GM12864 (cell line): ENCODE results near the gene ALG11.

ENCODE experiments used
- DNase-seq: peaks from one replicate; pipeline ENCODE4 v3.0.0-alpha.2; 2011; ENCODE audit warnings: low read depth
- H3K4me3 ChIP-seq: 2 replicates; pipeline ENCODE4 v1.5.1; 2011; ENCODE audit warnings: mild to moderate bottlenecking, low read depth, low read length, control low read depth
- CTCF ChIP-seq: IDR thresholded peaks from 2 replicates; pipeline ENCODE4 v1.5.1; 2011; ENCODE audit warnings: low read depth, mild to moderate bottlenecking, moderate library complexity, low read length, control low read depth, inconsistent platforms; ENCODE audit errors: missing control alignments

The ALG11 gene

GRCh38 chr13:52004511-52005170 lies 7.6 kb upstream of the ALG11 start:
- no peak for TF ChIP-seq CTCF
- no peak for DNase-seq
- H3K4me3 ChIP-seq = no peak overlapping the region

DNA sequence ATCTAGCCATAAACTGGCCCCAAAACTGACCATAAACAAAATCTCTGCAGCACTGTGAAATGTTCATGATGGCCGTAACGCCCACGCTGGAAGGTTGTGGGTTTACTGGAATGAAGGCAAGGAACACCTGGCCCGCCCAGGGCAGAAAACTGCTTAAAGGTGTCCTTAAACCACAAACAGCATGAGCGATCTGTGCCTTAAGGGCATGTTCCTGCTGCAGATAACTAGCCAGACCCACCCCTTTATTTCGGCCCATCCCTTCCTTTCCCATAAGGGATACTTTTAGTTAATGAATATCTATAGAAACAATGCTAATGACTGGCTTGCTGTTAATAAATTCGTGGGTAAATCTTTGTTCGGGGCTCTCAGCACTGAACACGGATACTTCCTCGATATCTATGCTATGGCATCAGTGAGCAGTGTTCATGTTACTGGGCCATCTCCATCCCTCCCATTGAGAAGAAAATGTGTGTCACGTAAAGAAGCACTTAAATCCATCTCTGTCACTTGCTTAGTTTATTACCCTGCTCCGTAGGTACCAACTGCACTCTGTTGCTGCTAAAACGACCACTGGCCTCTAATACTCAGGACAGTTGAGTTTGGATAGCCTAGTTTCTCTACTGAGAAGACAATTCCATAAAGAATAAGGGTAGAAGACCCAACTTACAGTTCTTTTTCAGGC lies 6.2 kb upstream of the ALG11 start:
- no peak for DNase-seq
- H3K4me3 ChIP-seq = no peak overlapping the region
- TF ChIP-seq CTCF = no peak

- no peak for TF ChIP-seq CTCF
- H3K4me3 ChIP-seq = no peak overlapping the region
- no peak for DNase-seq
These were observed 5.5 kb upstream of the ALG11 start for GRCh38 chr13:52006523-52007245.

DNA sequence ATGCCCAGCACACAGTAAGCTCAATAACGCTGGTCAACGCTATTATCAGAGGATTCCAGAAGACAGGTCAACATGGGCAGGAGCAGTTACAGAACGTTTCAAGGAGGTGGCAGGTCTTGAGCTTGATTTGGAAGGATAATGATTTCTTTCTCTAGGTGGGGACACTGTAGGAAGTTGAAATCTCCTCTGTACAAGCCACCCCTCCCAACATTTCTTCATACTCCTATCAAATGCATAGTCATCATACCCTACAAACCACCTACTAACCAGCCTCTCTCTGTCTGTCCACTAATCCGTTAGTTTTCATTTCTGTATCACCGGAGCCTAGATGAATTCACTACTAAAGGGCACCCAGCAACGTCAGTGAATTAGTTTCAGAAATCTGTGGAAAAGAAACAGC lies 2.3 kb upstream of the ALG11 start:
- DNase-seq = no peak
- H3K4me3 ChIP-seq = no peak overlapping the region
- no peak for TF ChIP-seq CTCF

DNA sequence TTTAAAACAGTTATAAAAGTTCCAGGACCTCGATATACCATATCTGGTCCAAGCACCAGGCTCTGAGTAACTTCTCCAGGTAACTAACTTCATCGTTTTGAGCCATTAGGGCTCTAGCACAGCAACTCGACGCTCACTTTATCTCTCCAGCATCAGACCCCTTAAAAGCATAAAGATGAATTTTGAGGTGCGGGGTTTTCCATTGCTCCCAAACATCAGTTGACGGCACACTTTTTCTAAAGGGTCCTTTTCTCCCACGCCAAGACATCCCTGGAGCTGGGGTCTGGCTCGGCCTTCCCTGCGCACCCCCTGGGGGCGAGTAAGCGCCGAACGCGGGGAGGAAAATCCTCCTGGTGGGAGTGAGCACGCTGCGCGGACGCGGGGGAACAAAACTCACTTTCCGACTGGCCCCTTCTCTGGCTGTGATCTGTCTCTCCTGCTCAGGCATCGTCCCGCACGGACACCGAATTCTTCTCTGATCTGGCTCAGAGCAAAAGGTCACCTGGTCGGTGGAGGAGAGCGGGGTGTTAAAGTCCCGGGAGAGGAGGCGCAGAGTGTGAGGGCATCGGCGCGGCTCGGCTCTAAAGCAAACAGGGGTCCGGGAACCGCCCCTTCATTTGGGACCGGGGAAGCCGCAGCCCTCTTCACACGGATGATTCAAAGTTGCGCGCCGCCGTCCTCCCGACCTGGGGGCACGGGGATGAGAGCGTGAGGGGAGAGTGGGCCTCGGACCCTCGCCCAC lies 1.1 kb upstream of the ALG11 start, which contains the start of gene ATP7B:
Gene ATP7B, minus strand, starts transcription at position 561 of the 742 bp plus-strand sequence. Its CDS starts 113 bp downstream, at position 448.
- peak within 1 kb of the TSS; percentile 93 for H3K4me3 ChIP-seq
- DNase-seq = no peak
- TF ChIP-seq CTCF = peak; percentile 10

DNA sequence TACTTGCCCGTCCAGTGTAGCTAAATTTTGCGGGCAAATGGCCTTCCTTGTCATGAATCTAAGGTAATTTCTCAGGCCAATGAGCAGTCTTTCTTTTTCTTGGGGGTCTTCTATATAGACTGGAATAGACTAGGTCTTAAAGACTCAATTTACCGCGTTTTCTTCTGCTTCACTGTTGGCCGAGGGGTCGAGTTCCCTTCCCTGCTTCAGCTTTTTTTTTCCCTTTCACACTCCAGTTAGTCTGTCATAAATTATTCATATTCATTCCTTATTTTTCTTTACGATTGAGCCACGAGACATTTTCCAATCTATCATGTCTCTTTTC lies 276 bp downstream of the ALG11 start:
- no peak for TF ChIP-seq CTCF
- no peak for DNase-seq
- H3K4me3 ChIP-seq = peak overlapping the region; percentile 93
